ENCODE results near the gene DMD. TPM values are rescaled to one million over a fixed set of nuclear protein-coding genes. Genes with fewer than 3 reads are reported as not detected.

The DMD gene
- total and polyA plus RNA-seq, 8 donors = 6.8 to 117 (median 44.2) TPM

GRCh38 chrX:31350808-31351074 is 1860.6 kb downstream of the DMD start:
- 78 to 92% (median 90%) methylated on average over 1 of the region's 1 CpG for WGBS, 5 donors
- TF ChIP-seq POLR2AphosphoS5 (IDR thresholded peaks at IDR 0.05) (no peak), CTCF (IDR thresholded peaks at IDR 0.05) (no peak), POLR2A (IDR thresholded peaks at IDR 0.05) (no peak), EP300 (IDR thresholded peaks at IDR 0.05) (no peak)
- no peaks in the 10 kb centered on the region for H3K4me1 ChIP-seq
- no peak overlapping the region for H3K27ac ChIP-seq
- H3K27me3 ChIP-seq = no peaks in the 10 kb centered on the region
- H3K4me3 ChIP-seq = no peak overlapping the region
- no peak for DNase-seq
- no peaks in the 10 kb centered on the region for H3K9me3 ChIP-seq
- intact Hi-C loops (cut with DNase I; ENCODE audit: low total_unique reads) = no loop called here
- no peaks in the 10 kb centered on the region for H3K36me3 ChIP-seq

GRCh38 chrX:31349515-31349914 is 1861.8 kb downstream of the DMD start:
- intact Hi-C loops (cut with DNase I; ENCODE audit: low total_unique reads) = no loop called here
- Histone ChIP-seq H3K27me3 (no peaks in the 10 kb centered on the region), H3K4me3 (no peak overlapping the region), H3K36me3 (no peaks in the 10 kb centered on the region), H3K4me1 (no peaks in the 10 kb centered on the region), H3K27ac (no peak overlapping the region), H3K9me3 (no peaks in the 10 kb centered on the region)
- no peak for DNase-seq
- TF ChIP-seq POLR2A (IDR thresholded peaks at IDR 0.05) (no peak), EP300 (IDR thresholded peaks at IDR 0.05) (no peak), POLR2AphosphoS5 (IDR thresholded peaks at IDR 0.05) (no peak), CTCF (IDR thresholded peaks at IDR 0.05) (no peak)
- WGBS, 5 donors = 82 to 88% (median 84%) methylated on average over 4 of the region's 4 CpGs

- WGBS, 5 donors = 38 to 64% (median 45%) methylated on average over 4 of the region's 4 CpGs
- TF ChIP-seq EP300 (IDR thresholded peaks at IDR 0.05) (no peak), POLR2AphosphoS5 (IDR thresholded peaks at IDR 0.05) (no peak), CTCF (IDR thresholded peaks at IDR 0.05) (no peak), POLR2A (IDR thresholded peaks at IDR 0.05) (no peak)
- H3K36me3 ChIP-seq = no peaks in the 10 kb centered on the region
These were observed 1870.8 kb downstream of the DMD start for GRCh38 chrX:31340587-31340986.

GRCh38 chrX:31338991-31339350 is 1872.4 kb downstream of the DMD start:
- no peaks in the 10 kb centered on the region for H3K36me3 ChIP-seq
- no peak overlapping the region for H3K27ac ChIP-seq
- no peak for DNase-seq

More at GRCh38 chrX:31340587-31340986, 1870.8 kb downstream of the DMD start:
- Histone ChIP-seq H3K27me3 (no peaks in the 10 kb centered on the region), H3K4me3 (no peak overlapping the region), H3K27ac (no peak overlapping the region), H3K4me1 (no peaks in the 10 kb centered on the region), H3K9me3 (no peaks in the 10 kb centered on the region)
- no peak for DNase-seq
- intact Hi-C loops (cut with DNase I; ENCODE audit: low total_unique reads) = no loop called here

More at GRCh38 chrX:31338991-31339350, 1872.4 kb downstream of the DMD start:
- Histone ChIP-seq H3K9me3 (no peaks in the 10 kb centered on the region), H3K27me3 (no peaks in the 10 kb centered on the region), H3K4me1 (no peaks in the 10 kb centered on the region), H3K4me3 (no peak overlapping the region)
- TF ChIP-seq POLR2A (IDR thresholded peaks at IDR 0.05) (no peak), CTCF (IDR thresholded peaks at IDR 0.05) (no peak), POLR2AphosphoS5 (IDR thresholded peaks at IDR 0.05) (no peak), EP300 (IDR thresholded peaks at IDR 0.05) (no peak)
- intact Hi-C loops (cut with DNase I; ENCODE audit: low total_unique reads) = no loop called here
- 26 to 70% (median 54%) methylated on average over 2 of the region's 2 CpGs for WGBS, 5 donors
